ENCODE data around the gene TCF7. TPM values are rescaled to one million over a fixed set of nuclear protein-coding genes. Genes with fewer than 3 reads are reported as not detected.

Gene TCF7
- total and polyA plus RNA-seq, 2 of the 13 experiments (the other 11 are each of a cell fraction or from before 2014, with no cell fraction given): 6.3 to 6.8 TPM

GRCh38 chr5:134090522-134090921 lies 24.0 kb upstream of the TCF7 start (continued):
- TF ChIP-seq IRF1 (CRISPR knock-in tag; IDR thresholded peaks at IDR 0.05; ENCODE audit: low read depth): no peak
- no peak for TF ChIP-seq E2F2 (CRISPR knock-in tag; IDR thresholded peaks at IDR 0.05; ENCODE audit: borderline replicate concordance)
- TF ChIP-seq ZSCAN22 (CRISPR knock-in tag; IDR thresholded peaks at IDR 0.05): no peak
- peak; percentile 71; the same call in 1 of the 2 replicates for TF ChIP-seq MTA1 (CRISPR knock-in tag; IDR thresholded peaks at IDR 0.05; ENCODE audit: borderline replicate concordance)
- TF ChIP-seq IRX3 (CRISPR knock-in tag; IDR thresholded peaks at IDR 0.05; ENCODE audit: borderline replicate concordance, low read depth): no peak
- no peak for TF ChIP-seq CHD2 (IDR thresholded peaks at IDR 0.05; ENCODE audit: low read depth, low read length)
- TF ChIP-seq MEIS1 (CRISPR knock-in tag; IDR thresholded peaks at IDR 0.05; ENCODE audit: borderline replicate concordance): no peak
- TF ChIP-seq CC2D1A (CRISPR knock-in tag; IDR thresholded peaks at IDR 0.05): no peak
- TF ChIP-seq ZNF703 (CRISPR knock-in tag; IDR thresholded peaks at IDR 0.05; ENCODE audit: borderline replicate concordance): no peak
- TF ChIP-seq HINFP (CRISPR knock-in tag; IDR thresholded peaks at IDR 0.05; ENCODE audit: low read depth): 0 out of 2 replicates have a peak, but pooled peaks have one; percentile 43
- TF ChIP-seq HNF4A (CRISPR knock-in tag; IDR thresholded peaks at IDR 0.05): 0 out of 2 replicates have a peak, but pooled peaks have one; percentile 18
- no peak for TF ChIP-seq PLSCR1 (CRISPR knock-in tag; IDR thresholded peaks at IDR 0.05; ENCODE audit: borderline replicate concordance)
- no peak for TF ChIP-seq GATAD1 (CRISPR knock-in tag; IDR thresholded peaks at IDR 0.05)
- peak; percentile 26; the same call in 1 of the 2 replicates for TF ChIP-seq FOXP4 (CRISPR knock-in tag; IDR thresholded peaks at IDR 0.05)
- no peak for TF ChIP-seq KLF6 (CRISPR knock-in tag; IDR thresholded peaks at IDR 0.05)
- peak; percentile 78; the same call in 1 of the 2 replicates for TF ChIP-seq SP5 (CRISPR knock-in tag; IDR thresholded peaks at IDR 0.05; ENCODE audit: borderline replicate concordance, low read depth)

Measured in HepG2 (cell line).